ENCODE data around the gene NTRK3. TPM values are rescaled to one million over a fixed set of nuclear protein-coding genes. Genes with fewer than 3 reads are reported as not detected.

The NTRK3 gene
- total and polyA plus RNA-seq, 10 donors, result 0.33 to 6.6 (median 2.1) TPM

GRCh38 chr15:88144921-88145653 lies 111.5 kb downstream of the NTRK3 start:
- Histone ChIP-seq H3K36me3 (no peaks in the 10 kb centered on the region), H3K4me1 (no peaks in the 10 kb centered on the region), H3K27ac (no peak overlapping the region), H3K9me3 (peaks cover 0 to 5% (median 0%) of the 10 kb centered on the region in 8 donors), H3K27me3 (replicated peaks in 1 of 7) (no peaks in the 10 kb centered on the region), H3K4me3 (no peak overlapping the region)
- intact Hi-C loops (cut with DNase I; ENCODE audit: low total_unique reads), result no loop called here
- 71 to 89% (median 81%) methylated on average over 7 of the region's 7 CpGs for WGBS, 5 donors
- TF ChIP-seq POLR2A (IDR thresholded peaks at IDR 0.05) (no peak), CTCF (IDR thresholded peaks at IDR 0.05 in 8 of 11, conservative IDR thresholded peaks at IDR 0.05 in 3 of 11) (no peak), POLR2AphosphoS5 (IDR thresholded peaks at IDR 0.05) (no peak)
- no peak for DNase-seq

GRCh38 chr15:88142121-88142520 lies 114.4 kb downstream of the NTRK3 start:
- intact Hi-C loops (cut with DNase I; ENCODE audit: low total_unique reads), result no loop called here
- Histone ChIP-seq H3K4me1 (no peaks in the 10 kb centered on the region), H3K9me3 (peaks cover 0 to 8% (median 0%) of the 10 kb centered on the region in 8 donors), H3K27me3 (replicated peaks in 1 of 7) (no peaks in the 10 kb centered on the region), H3K27ac (no peak overlapping the region), H3K4me3 (no peak overlapping the region), H3K36me3 (no peaks in the 10 kb centered on the region)
- TF ChIP-seq CTCF (IDR thresholded peaks at IDR 0.05 in 8 of 11, conservative IDR thresholded peaks at IDR 0.05 in 3 of 11) (no peak), POLR2AphosphoS5 (IDR thresholded peaks at IDR 0.05) (no peak), POLR2A (IDR thresholded peaks at IDR 0.05) (no peak)
- 88 to 97% (median 91%) methylated on average over 6 of the region's 6 CpGs for WGBS, 5 donors
- DNase-seq, result no peak

GRCh38 chr15:88141269-88141889 lies 115.2 kb downstream of the NTRK3 start:
- intact Hi-C loops (cut with DNase I; ENCODE audit: low total_unique reads), result no loop called here
- peaks cover 0 to 3% (median 0%) of the 10 kb centered on the region in 7 donors for H3K27me3 ChIP-seq (replicated peaks in 1 of 7)
- no peaks in the 10 kb centered on the region for H3K4me1 ChIP-seq
- no peak overlapping the region for H3K27ac ChIP-seq
- peaks cover 0 to 8% (median 0%) of the 10 kb centered on the region in 8 donors for H3K9me3 ChIP-seq
- H3K4me3 ChIP-seq, result no peak overlapping the region
- TF ChIP-seq POLR2A (IDR thresholded peaks at IDR 0.05) (no peak), POLR2AphosphoS5 (IDR thresholded peaks at IDR 0.05) (no peak), CTCF (IDR thresholded peaks at IDR 0.05 in 8 of 11, conservative IDR thresholded peaks at IDR 0.05 in 3 of 11) (no peak)
- WGBS, 5 donors, result 88 to 97% (median 95%) methylated on average over 6 of the region's 6 CpGs
- DNase-seq, result no peak
- no peaks in the 10 kb centered on the region for H3K36me3 ChIP-seq

GRCh38 chr15:88140398-88140797 lies 116.1 kb downstream of the NTRK3 start:
- peaks cover 0 to 8% (median 0%) of the 10 kb centered on the region in 8 donors for H3K9me3 ChIP-seq
- intact Hi-C loops (cut with DNase I; ENCODE audit: low total_unique reads), result no loop called here
- no peak overlapping the region for H3K4me3 ChIP-seq
- TF ChIP-seq POLR2A (IDR thresholded peaks at IDR 0.05) (no peak), POLR2AphosphoS5 (IDR thresholded peaks at IDR 0.05) (no peak), CTCF (IDR thresholded peaks at IDR 0.05 in 8 of 11, conservative IDR thresholded peaks at IDR 0.05 in 3 of 11) (no peak)
- no peaks in the 10 kb centered on the region for H3K4me1 ChIP-seq
- H3K27ac ChIP-seq, result no peak overlapping the region
- peaks cover 0 to 6% (median 0%) of the 10 kb centered on the region in 7 donors for H3K27me3 ChIP-seq (replicated peaks in 1 of 7)
- WGBS, 5 donors, result 63 to 83% (median 72%) methylated on average over 4 of the region's 4 CpGs
- H3K36me3 ChIP-seq, result no peaks in the 10 kb centered on the region
- DNase-seq, result no peak
